HG02610 (cell line): ENCODE results near the gene ATP1A1.

Source experiments
- ATAC-seq: cut with Tn5 transposase; IDR thresholded peaks from one replicate; pipeline ENCODE4 v1.9.1; 2021; ENCODE audit warnings: mild to moderate bottlenecking, moderate library complexity; ENCODE audit not compliant: unreplicated experiment

The ATP1A1 gene

GRCh38 chr1:116343019-116343418, 30.0 kb upstream of the ATP1A1 start:
- no peak for ATAC-seq

GRCh38 chr1:116345011-116345410, 28.0 kb upstream of the ATP1A1 start:
- no peak for ATAC-seq

GRCh38 chr1:116345843-116346242, 27.2 kb upstream of the ATP1A1 start:
- ATAC-seq: no peak

- no peak for ATAC-seq
These were observed 25.9 kb upstream of the ATP1A1 start for GRCh38 chr1:116346943-116347673.

GRCh38 chr1:116347696-116348095, 25.3 kb upstream of the ATP1A1 start:
- ATAC-seq: no peak

GRCh38 chr1:116350097-116350645, 22.9 kb upstream of the ATP1A1 start:
- no peak for ATAC-seq

GRCh38 chr1:116351914-116352313, 21.1 kb upstream of the ATP1A1 start:
- no peak for ATAC-seq

- no peak for ATAC-seq
These were observed 20.7 kb upstream of the ATP1A1 start for GRCh38 chr1:116352349-116352813.

GRCh38 chr1:116353155-116353554, 19.9 kb upstream of the ATP1A1 start:
- no peak for ATAC-seq

GRCh38 chr1:116356067-116356466, 17.0 kb upstream of the ATP1A1 start:
- no peak for ATAC-seq

- no peak for ATAC-seq
These were observed 16.4 kb upstream of the ATP1A1 start for GRCh38 chr1:116356673-116357072.

- no peak for ATAC-seq
These were observed 15.6 kb upstream of the ATP1A1 start for GRCh38 chr1:116357487-116357886.

- ATAC-seq: no peak
These were observed 13.8 kb upstream of the ATP1A1 start for GRCh38 chr1:116359060-116359830.

GRCh38 chr1:116359871-116360270, 13.2 kb upstream of the ATP1A1 start:
- no peak for ATAC-seq

GRCh38 chr1:116360429-116361173, 12.4 kb upstream of the ATP1A1 start:
- ATAC-seq: no peak

GRCh38 chr1:116361648-116362047, 11.4 kb upstream of the ATP1A1 start:
- no peak for ATAC-seq

GRCh38 chr1:116362050-116362449, 11.0 kb upstream of the ATP1A1 start:
- no peak for ATAC-seq

- no peak for ATAC-seq
These were observed 7.7 kb upstream of the ATP1A1 start for GRCh38 chr1:116365353-116365780.

GRCh38 chr1:116365857-116366256, 7.2 kb upstream of the ATP1A1 start:
- ATAC-seq: no peak

- no peak for ATAC-seq
These were observed 5.6 kb upstream of the ATP1A1 start for GRCh38 chr1:116367256-116367945.

- no peak for ATAC-seq
These were observed 4.8 kb upstream of the ATP1A1 start for GRCh38 chr1:116368241-116368640.
